HCT116 (cell line): ENCODE data around the gene MEG3. TPM values are rescaled to one million over a fixed set of nuclear protein-coding genes. Genes with fewer than 3 reads are reported as not detected.

Experiments used
- ATAC-seq: fragments of 200-7000 bp; cut with Tn5 transposase; 2 replicates; pipeline ENCODE4 v1.9.1; 2020; ENCODE audit warnings: mild to moderate bottlenecking, moderate library complexity
- BruUV-seq: library from RNA; stranded (reverse); fragments of 400-500 nt; replicated peaks from 2 replicates; lab custom pipeline; 2021; lab: Mats Ljungman, UMichigan
- CTCF ChIA-PET: fragments of 300-600 bp; sonication (Branson Sonifier 250); formaldehyde crosslinking; loops from one replicate; lab custom pipeline; 2021; ENCODE audit warnings: antibody characterized with exemption; lab: Charles Lee
- POLR2A ChIA-PET: fragments of 300-600, 350-600 bp; sonication (Branson Sonifier 250); formaldehyde crosslinking; loops from one replicate; lab custom pipeline; 2021; ENCODE audit warnings: antibody characterized with exemption; lab: Charles Lee
- RAD21 ChIA-PET, 2 experiments: fragments of 300-600 bp; sonication (Branson Sonifier 250); formaldehyde crosslinking; loops; one replicate each; lab custom pipeline; 2023; ENCODE audit warnings: low total read pairs in 2 of 2; ENCODE audit not compliant: uncharacterized antibody in 2 of 2, unreplicated experiment in 2 of 2, low non-redundant PET in 1 of 2; lab: Charles Lee
- DNase-seq: peaks from one replicate; pipeline ENCODE4 v3.0.0-alpha.2; 2010; ENCODE audit warnings: low read depth, low spot score
- H2AFZ ChIP-seq: fragments of 200-600 bp; shearing (Covaris generic), sonication (generic); 2 replicates; pipeline ENCODE4 v1.6.1; 2017; ENCODE audit warnings: low read depth, mixed run types, mixed read lengths, antibody characterized with exemption, low read length; ENCODE audit not compliant: poor library complexity, severe bottlenecking
- H3K27ac ChIP-seq: 2 replicates; pipeline ENCODE4 v1.5.1; 2012; ENCODE audit warnings: low read depth, low read length
- H3K27me3 ChIP-seq: fragments of 200-600 bp; sonication (generic); 2 replicates; pipeline ENCODE4 v1.6.1; 2016; ENCODE audit warnings: mixed run types, low read length, mixed read lengths; ENCODE audit not compliant: insufficient read depth
- H3K36me3 ChIP-seq, 2 experiments: fragments of 200-500 bp in 1 of 2; fragments of 200-600 bp in 1 of 2; sonication (Bioruptor generic) in 1 of 2; sonication (generic) in 1 of 2; 2 replicates each; pipeline versions ENCODE4 v1.5.1 to v1.6.1; 2014 to 2016; ENCODE audit warnings: low read length in 2 of 2, inconsistent platforms in 1 of 2, mixed read lengths in 1 of 2, mixed run types in 1 of 2; ENCODE audit not compliant: insufficient read depth in 2 of 2, control insufficient read depth in 1 of 2
- H3K4me1 ChIP-seq, 2 experiments: fragments of 200-600 bp in 1 of 2; sonication (generic) in 1 of 2; 2 replicates each; pipeline versions ENCODE4 v1.5.1 to v1.6.1; 2012 to 2017; ENCODE audit warnings: low read length in 2 of 2, inconsistent platforms in 1 of 2, mild to moderate bottlenecking in 1 of 2, mixed read lengths in 1 of 2, mixed run types in 1 of 2, moderate library complexity in 1 of 2; ENCODE audit not compliant: insufficient read depth in 2 of 2, control insufficient read depth in 1 of 2
- H3K4me2 ChIP-seq: fragments of 200-600 bp; sonication (generic); 2 replicates; pipeline ENCODE4 v1.6.1; 2017; ENCODE audit warnings: mixed run types, low read length, mixed read lengths
- H3K4me3 ChIP-seq, 2 experiments: fragments of 200-600 bp in 1 of 2; sonication (generic) in 1 of 2; replicated peaks in 1 of 2; 2 replicates each; pipeline ENCODE4 v1.5.1; 2011 to 2016; ENCODE audit warnings: low read length in 2 of 2, control low read depth in 1 of 2, low read depth in 1 of 2, mild to moderate bottlenecking in 1 of 2, mixed read lengths in 1 of 2, mixed run types in 1 of 2
- H3K79me2 ChIP-seq: fragments of 200-600 bp; sonication (generic); 2 replicates; pipeline ENCODE4 v1.6.1; 2017; ENCODE audit warnings: mild to moderate bottlenecking, mixed run types, low read length, moderate library complexity, mixed read lengths; ENCODE audit not compliant: insufficient read depth
- H3K9ac ChIP-seq: fragments of 200-600 bp; sonication (generic); 2 replicates; pipeline ENCODE4 v1.6.1; 2016; ENCODE audit warnings: low read length, mixed read lengths
- H3K9me2 ChIP-seq: fragments of 200-600 bp; sonication (generic), shearing (Covaris generic); 2 replicates; pipeline ENCODE4 v1.6.1; 2017; ENCODE audit warnings: mixed run types, mild to moderate bottlenecking, moderate library complexity; ENCODE audit not compliant: insufficient read depth
- H3K9me3 ChIP-seq, 2 experiments: fragments of 200-500 bp in 1 of 2; fragments of 200-600 bp in 1 of 2; sonication (Bioruptor generic) in 1 of 2; sonication (generic) in 1 of 2; 2 replicates each; pipeline ENCODE4 v1.6.1; 2014 to 2017; ENCODE audit warnings: low read length in 2 of 2, mixed read lengths in 2 of 2, inconsistent platforms in 1 of 2, low read depth in 1 of 2, mild to moderate bottlenecking in 1 of 2, mixed run types in 1 of 2, moderate library complexity in 1 of 2; ENCODE audit not compliant: control insufficient read depth in 1 of 2, insufficient read depth in 1 of 2
- H4K20me1 ChIP-seq: fragments of 200-600 bp; sonication (generic), shearing (Covaris generic); 2 replicates; pipeline ENCODE4 v1.6.1; 2017; ENCODE audit warnings: mixed run types, mild to moderate bottlenecking, moderate library complexity; ENCODE audit not compliant: insufficient read depth
- CBX3 ChIP-seq: IDR thresholded peaks from 2 replicates; pipeline ENCODE4 v1.6.1; 2012; ENCODE audit warnings: low read depth
- CEBPB ChIP-seq: IDR thresholded peaks from 2 replicates; pipeline ENCODE4 v1.6.1; 2012; ENCODE audit warnings: low read depth
- CTCF ChIP-seq, 3 experiments: fragments of 200-600 bp in 1 of 3; sonication (generic) in 1 of 3; IDR thresholded peaks in 2 of 3; conservative IDR thresholded peaks in 1 of 3; 2 replicates each; pipeline ENCODE4 v1.5.1; 2012 to 2017; ENCODE audit warnings: low read depth in 2 of 3, low read length in 2 of 3, antibody characterized with exemption in 1 of 3, borderline replicate concordance in 1 of 3, control low read depth in 1 of 3, mild to moderate bottlenecking in 1 of 3, mixed read lengths in 1 of 3, mixed run types in 1 of 3, moderate library complexity in 1 of 3; ENCODE audit not compliant: insufficient read depth in 1 of 3
- ELF1 ChIP-seq: IDR thresholded peaks from 2 replicates; pipeline ENCODE4 v1.6.1; 2012; ENCODE audit warnings: low read depth, borderline replicate concordance
- EZH2 ChIP-seq: fragments of 200-600 bp; sonication (generic); IDR thresholded peaks from 2 replicates; pipeline ENCODE4 v1.6.1; 2017; ENCODE audit warnings: antibody characterized with exemption, mixed run types
- EZH2phosphoT487 ChIP-seq: fragments of 200-600 bp; IDR thresholded peaks from 2 replicates; pipeline ENCODE4 v1.6.1; 2018; ENCODE audit warnings: antibody characterized with exemption, borderline replicate concordance
- FOSL1 ChIP-seq: IDR thresholded peaks from 2 replicates; pipeline ENCODE4 v1.6.1; 2012; ENCODE audit warnings: low read depth
- JUND ChIP-seq: IDR thresholded peaks from 2 replicates; pipeline ENCODE4 v1.6.1; 2012
- MAX ChIP-seq: IDR thresholded peaks from 2 replicates; pipeline ENCODE4 v1.6.1; 2012
- POLR2A ChIP-seq: IDR thresholded peaks from 2 replicates; pipeline ENCODE4 v1.7.0; 2011; ENCODE audit warnings: borderline replicate concordance; ENCODE audit not compliant: insufficient read depth, insufficient read length; ENCODE audit errors: extremely low read depth
- POLR2AphosphoS5 ChIP-seq: IDR thresholded peaks from 2 replicates; pipeline ENCODE4 v1.6.1; 2011; ENCODE audit warnings: mild to moderate bottlenecking, low read depth, low read length, moderate library complexity
- SP1 ChIP-seq: IDR thresholded peaks from 2 replicates; pipeline ENCODE4 v1.6.1; 2012; ENCODE audit warnings: low read depth
- SRF ChIP-seq: IDR thresholded peaks from 2 replicates; pipeline ENCODE4 v1.6.1; 2012; ENCODE audit warnings: low read depth
- TCF7L2 ChIP-seq: IDR thresholded peaks from 2 replicates; pipeline ENCODE4 v1.7.0; 2011; ENCODE audit warnings: borderline replicate concordance, inconsistent platforms; ENCODE audit not compliant: insufficient read depth, insufficient read length; ENCODE audit errors: extremely low read depth
- YY1 ChIP-seq: IDR thresholded peaks from 2 replicates; pipeline ENCODE4 v1.6.1; 2011; ENCODE audit warnings: low read length, low read depth, moderate library complexity, mild to moderate bottlenecking; ENCODE audit not compliant: insufficient replicate concordance; ENCODE audit errors: extremely low read depth
- ZFX ChIP-seq: fragments of 450-650 bp; IDR thresholded peaks from 2 replicates; pipeline ENCODE4 v1.6.1; 2017
- ZNF274 ChIP-seq: fragments of 200-500 bp; sonication (Bioruptor generic); IDR thresholded peaks from 2 replicates; pipeline ENCODE4 v1.6.1; 2014; ENCODE audit warnings: mild to moderate bottlenecking, low read depth, low read length, inconsistent platforms
- intact Hi-C: fragments of 100-400 bp; cut with micrococcal nuclease; formaldehyde crosslinking; loops from 2 replicates; pipeline ENCODE4 v1.10.0; 2022
- total RNA-seq: library from RNA; stranded (reverse); gene quantifications from one replicate; pipeline ENCODE4 v1.2.1, GENCODE V29; 2021; ENCODE audit not compliant: unreplicated experiment
- TF ChIP-seq, protein P1 (sequence below): IDR thresholded peaks from 2 replicates; pipeline ENCODE4 v1.6.1; 2012; ENCODE audit warnings: low read depth
- TF ChIP-seq, protein P2 (sequence below): IDR thresholded peaks from 2 replicates; pipeline ENCODE4 v1.6.1; 2011; ENCODE audit warnings: mild to moderate bottlenecking, low read length, moderate library complexity; ENCODE audit not compliant: insufficient replicate concordance; ENCODE audit errors: extremely low read depth

MEG3 gene
- total RNA-seq, 1 experiment from 2014 or later, result 2.5 TPM

- H3K4me1 ChIP-seq, result peaks cover 0 to 24% of the 10 kb centered on the region in 2 experiments; a peak in 2 of 4 replicates
- no peak overlapping the region for H3K9ac ChIP-seq
- H3K4me2 ChIP-seq, result no peak overlapping the region
- ChIA-PET CTCF (no interaction called here), RAD21 (no interaction called here), POLR2A (no interaction called here)
- H3K36me3 ChIP-seq, result no peaks in the 10 kb centered on the region
- no peaks in the 10 kb centered on the region; the same call in 1 of the 2 replicates for H3K27me3 ChIP-seq
- no peaks in the 10 kb centered on the region for H3K9me3 ChIP-seq
- H3K27ac ChIP-seq, result no peak overlapping the region
- no peaks in the 10 kb centered on the region for H4K20me1 ChIP-seq
- intact Hi-C loops, result no loop called here
- no peaks in the 10 kb centered on the region for H3K9me2 ChIP-seq
- no TSS peak for BruUV-seq
- DNase-seq (no peak), ATAC-seq (no peak)
- no peaks in the 10 kb centered on the region for H3K79me2 ChIP-seq
- no peak overlapping the region for H2AFZ ChIP-seq
- no peak overlapping the region for H3K4me3 ChIP-seq
- no peak for TF ChIP-seq ZFX
- no peak for TF ChIP-seq TCF7L2
- TF ChIP-seq CTCF (IDR thresholded peaks at IDR 0.05 in 2 of 3, conservative IDR thresholded peaks at IDR 0.05 in 1 of 3; ENCODE audit: borderline replicate concordance in 1 of 3, insufficient read depth in 1 of 3, low read depth in 2 of 3, low read length in 2 of 3), result no peak
- TF ChIP-seq YY1, result no peak
- no peak for TF ChIP-seq CEBPB
- no peak for TF ChIP-seq POLR2A
- TF ChIP-seq EZH2phosphoT487, result no peak
- TF ChIP-seq JUND, result no peak
- TF ChIP-seq EZH2, result no peak
- TF ChIP-seq, protein P1, sequence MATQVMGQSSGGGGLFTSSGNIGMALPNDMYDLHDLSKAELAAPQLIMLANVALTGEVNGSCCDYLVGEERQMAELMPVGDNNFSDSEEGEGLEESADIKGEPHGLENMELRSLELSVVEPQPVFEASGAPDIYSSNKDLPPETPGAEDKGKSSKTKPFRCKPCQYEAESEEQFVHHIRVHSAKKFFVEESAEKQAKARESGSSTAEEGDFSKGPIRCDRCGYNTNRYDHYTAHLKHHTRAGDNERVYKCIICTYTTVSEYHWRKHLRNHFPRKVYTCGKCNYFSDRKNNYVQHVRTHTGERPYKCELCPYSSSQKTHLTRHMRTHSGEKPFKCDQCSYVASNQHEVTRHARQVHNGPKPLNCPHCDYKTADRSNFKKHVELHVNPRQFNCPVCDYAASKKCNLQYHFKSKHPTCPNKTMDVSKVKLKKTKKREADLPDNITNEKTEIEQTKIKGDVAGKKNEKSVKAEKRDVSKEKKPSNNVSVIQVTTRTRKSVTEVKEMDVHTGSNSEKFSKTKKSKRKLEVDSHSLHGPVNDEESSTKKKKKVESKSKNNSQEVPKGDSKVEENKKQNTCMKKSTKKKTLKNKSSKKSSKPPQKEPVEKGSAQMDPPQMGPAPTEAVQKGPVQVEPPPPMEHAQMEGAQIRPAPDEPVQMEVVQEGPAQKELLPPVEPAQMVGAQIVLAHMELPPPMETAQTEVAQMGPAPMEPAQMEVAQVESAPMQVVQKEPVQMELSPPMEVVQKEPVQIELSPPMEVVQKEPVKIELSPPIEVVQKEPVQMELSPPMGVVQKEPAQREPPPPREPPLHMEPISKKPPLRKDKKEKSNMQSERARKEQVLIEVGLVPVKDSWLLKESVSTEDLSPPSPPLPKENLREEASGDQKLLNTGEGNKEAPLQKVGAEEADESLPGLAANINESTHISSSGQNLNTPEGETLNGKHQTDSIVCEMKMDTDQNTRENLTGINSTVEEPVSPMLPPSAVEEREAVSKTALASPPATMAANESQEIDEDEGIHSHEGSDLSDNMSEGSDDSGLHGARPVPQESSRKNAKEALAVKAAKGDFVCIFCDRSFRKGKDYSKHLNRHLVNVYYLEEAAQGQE, result no peak
- TF ChIP-seq, protein P2, sequence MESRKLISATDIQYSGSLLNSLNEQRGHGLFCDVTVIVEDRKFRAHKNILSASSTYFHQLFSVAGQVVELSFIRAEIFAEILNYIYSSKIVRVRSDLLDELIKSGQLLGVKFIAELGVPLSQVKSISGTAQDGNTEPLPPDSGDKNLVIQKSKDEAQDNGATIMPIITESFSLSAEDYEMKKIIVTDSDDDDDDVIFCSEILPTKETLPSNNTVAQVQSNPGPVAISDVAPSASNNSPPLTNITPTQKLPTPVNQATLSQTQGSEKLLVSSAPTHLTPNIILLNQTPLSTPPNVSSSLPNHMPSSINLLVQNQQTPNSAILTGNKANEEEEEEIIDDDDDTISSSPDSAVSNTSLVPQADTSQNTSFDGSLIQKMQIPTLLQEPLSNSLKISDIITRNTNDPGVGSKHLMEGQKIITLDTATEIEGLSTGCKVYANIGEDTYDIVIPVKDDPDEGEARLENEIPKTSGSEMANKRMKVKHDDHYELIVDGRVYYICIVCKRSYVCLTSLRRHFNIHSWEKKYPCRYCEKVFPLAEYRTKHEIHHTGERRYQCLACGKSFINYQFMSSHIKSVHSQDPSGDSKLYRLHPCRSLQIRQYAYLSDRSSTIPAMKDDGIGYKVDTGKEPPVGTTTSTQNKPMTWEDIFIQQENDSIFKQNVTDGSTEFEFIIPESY, result no peak
- no peak for TF ChIP-seq SP1
- no peak for TF ChIP-seq MAX
- TF ChIP-seq FOSL1, result no peak
- no peak for TF ChIP-seq ZNF274
- TF ChIP-seq SRF, result no peak
- TF ChIP-seq POLR2AphosphoS5, result no peak
- TF ChIP-seq ELF1, result no peak
- no peak for TF ChIP-seq CBX3
Observed at GRCh38 chr14:100866666-100867630, 41.0 kb downstream of the MEG3 start.
